ENCODE data around the gene DENND2D. TPM values are rescaled to one million over a fixed set of nuclear protein-coding genes. Genes with fewer than 3 reads are reported as not detected.

DENND2D gene
- total RNA-seq, 1 donor from 2014 or later = 0.18 TPM

- H3K79me2 ChIP-seq (ENCODE audit: insufficient read depth, low read length) = no peaks in the 10 kb centered on the region
- H3K27me3 ChIP-seq (ENCODE audit: insufficient read depth, low read length) = peaks cover 32% of the 10 kb centered on the region
- H2AFZ ChIP-seq (ENCODE audit: low read depth, low read length) = no peak overlapping the region
- DNase-seq (ENCODE audit: low read depth) = no peak
- no peak for FAIRE-seq
- no peaks in the 10 kb centered on the region for H3K9me3 ChIP-seq (ENCODE audit: insufficient read depth, low read depth, low read length)
- peaks cover 5% of the 10 kb centered on the region for H3K4me1 ChIP-seq (ENCODE audit: insufficient read depth, low read length)
- H3K4me1 Mint-ChIP-seq (ENCODE audit: low read depth, unreplicated experiment) = no peaks in the 10 kb centered on the region
- H3K27ac ChIP-seq (ENCODE audit: low read depth, low read length) = no peak overlapping the region
- H3K9me3 Mint-ChIP-seq (ENCODE audit: unreplicated experiment) = peaks cover 4% of the 10 kb centered on the region
- H3K9ac ChIP-seq (ENCODE audit: low read length) = no peak overlapping the region
- H3K27ac Mint-ChIP-seq (ENCODE audit: unreplicated experiment) = no peak overlapping the region
- H3K4me2 ChIP-seq (ENCODE audit: low read length) = peak overlapping the region; percentile 83
- H3K36me3 Mint-ChIP-seq (ENCODE audit: low read depth, unreplicated experiment) = no peaks in the 10 kb centered on the region
- H3K4me3 ChIP-seq (ENCODE audit: insufficient read depth, low read depth, low read length) = no peak overlapping the region
- no peak overlapping the region for H3K4me3 Mint-ChIP-seq (ENCODE audit: unreplicated experiment)
- peaks cover 21% of the 10 kb centered on the region for H3K27me3 Mint-ChIP-seq (ENCODE audit: low read depth, unreplicated experiment)
- TF ChIP-seq, protein P1, sequence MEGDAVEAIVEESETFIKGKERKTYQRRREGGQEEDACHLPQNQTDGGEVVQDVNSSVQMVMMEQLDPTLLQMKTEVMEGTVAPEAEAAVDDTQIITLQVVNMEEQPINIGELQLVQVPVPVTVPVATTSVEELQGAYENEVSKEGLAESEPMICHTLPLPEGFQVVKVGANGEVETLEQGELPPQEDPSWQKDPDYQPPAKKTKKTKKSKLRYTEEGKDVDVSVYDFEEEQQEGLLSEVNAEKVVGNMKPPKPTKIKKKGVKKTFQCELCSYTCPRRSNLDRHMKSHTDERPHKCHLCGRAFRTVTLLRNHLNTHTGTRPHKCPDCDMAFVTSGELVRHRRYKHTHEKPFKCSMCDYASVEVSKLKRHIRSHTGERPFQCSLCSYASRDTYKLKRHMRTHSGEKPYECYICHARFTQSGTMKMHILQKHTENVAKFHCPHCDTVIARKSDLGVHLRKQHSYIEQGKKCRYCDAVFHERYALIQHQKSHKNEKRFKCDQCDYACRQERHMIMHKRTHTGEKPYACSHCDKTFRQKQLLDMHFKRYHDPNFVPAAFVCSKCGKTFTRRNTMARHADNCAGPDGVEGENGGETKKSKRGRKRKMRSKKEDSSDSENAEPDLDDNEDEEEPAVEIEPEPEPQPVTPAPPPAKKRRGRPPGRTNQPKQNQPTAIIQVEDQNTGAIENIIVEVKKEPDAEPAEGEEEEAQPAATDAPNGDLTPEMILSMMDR (IDR thresholded peaks at IDR 0.05; ENCODE audit: insufficient read depth, low read depth, low read length) = no peak
- TF ChIP-seq EZH2 (IDR thresholded peaks at IDR 0.05; ENCODE audit: insufficient read depth, low read length) = no peak
- H4K20me1 ChIP-seq (ENCODE audit: insufficient read depth, low read length) = no peaks in the 10 kb centered on the region
- no peaks in the 10 kb centered on the region for H3K36me3 ChIP-seq (ENCODE audit: insufficient read depth, low read length)
Measured at GRCh38 chr1:111204983-111205713, 4.7 kb upstream of the DENND2D start.

- Histone ChIP-seq H2AFZ (ENCODE audit: low read depth, low read length) (peak overlapping the region; percentile 62), H3K4me3 (ENCODE audit: insufficient read depth, low read depth, low read length) (peak overlapping the region; percentile 51), H3K9me3 (ENCODE audit: insufficient read depth, low read depth, low read length) (no peaks in the 10 kb centered on the region), H3K27ac (ENCODE audit: low read depth, low read length) (no peak overlapping the region), H3K27me3 (ENCODE audit: insufficient read depth, low read length) (peaks cover 30% of the 10 kb centered on the region), H3K79me2 (ENCODE audit: insufficient read depth, low read length) (no peaks in the 10 kb centered on the region), H3K4me2 (ENCODE audit: low read length) (peak overlapping the region; percentile 83), H3K4me1 (ENCODE audit: insufficient read depth, low read length) (peaks cover 5% of the 10 kb centered on the region), H3K36me3 (ENCODE audit: insufficient read depth, low read length) (no peaks in the 10 kb centered on the region), H4K20me1 (ENCODE audit: insufficient read depth, low read length) (no peaks in the 10 kb centered on the region), H3K9ac (ENCODE audit: low read length) (peak overlapping the region; percentile 32)
- TF ChIP-seq, protein P1 (IDR thresholded peaks at IDR 0.05; ENCODE audit: insufficient read depth, low read depth, low read length) = no peak
- TF ChIP-seq EZH2 (IDR thresholded peaks at IDR 0.05; ENCODE audit: insufficient read depth, low read length) = no peak
- FAIRE-seq (no peak), DNase-seq (ENCODE audit: low read depth) (no peak)
- Mint-ChIP-seq H3K9me3 (ENCODE audit: unreplicated experiment) (peaks cover 4% of the 10 kb centered on the region), H3K4me1 (ENCODE audit: low read depth, unreplicated experiment) (no peaks in the 10 kb centered on the region), H3K27ac (ENCODE audit: unreplicated experiment) (no peak overlapping the region), H3K4me3 (ENCODE audit: unreplicated experiment) (no peak overlapping the region), H3K27me3 (ENCODE audit: low read depth, unreplicated experiment) (peaks cover 21% of the 10 kb centered on the region), H3K36me3 (ENCODE audit: low read depth, unreplicated experiment) (peaks cover 2% of the 10 kb centered on the region)
Measured at GRCh38 chr1:111204201-111204982, 3.9 kb upstream of the DENND2D start.

Measured in astrocyte (in vitro differentiated cells and primary cell).